ENCODE results near the gene LRRC4C. TPM values are rescaled to one million over a fixed set of nuclear protein-coding genes. Genes with fewer than 3 reads are reported as not detected.

The LRRC4C gene
- total and polyA plus RNA-seq, 2 experiments from 2014 or later, result not detected

DNA sequence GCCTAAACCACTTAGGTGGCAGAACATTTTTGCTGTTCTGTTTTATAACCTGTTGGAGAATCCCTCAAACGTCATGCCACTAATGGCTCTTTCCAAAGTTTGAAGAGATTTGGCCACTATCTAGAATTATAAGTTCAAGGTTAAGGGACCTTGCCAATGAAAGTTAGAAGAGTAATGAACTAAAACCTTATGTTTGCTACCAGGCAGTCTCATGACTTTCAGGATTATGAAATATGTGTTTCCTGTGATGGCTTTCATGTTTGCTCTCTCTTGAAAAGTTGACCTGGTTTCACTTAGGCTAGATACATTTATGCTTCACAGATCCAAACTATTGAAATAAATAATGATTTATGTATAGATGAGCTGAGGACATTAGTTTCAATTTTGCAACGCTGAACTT, 340.0 kb downstream of the LRRC4C start:
- H3K4me1 ChIP-seq (ENCODE audit: insufficient read depth), result no peaks in the 10 kb centered on the region
- H3K9ac ChIP-seq, result no peak overlapping the region
- no peak for TF ChIP-seq EZH2phosphoT487 (IDR thresholded peaks at IDR 0.05; ENCODE audit: insufficient read depth, low read depth)
- TF ChIP-seq EZH2 (IDR thresholded peaks at IDR 0.05; ENCODE audit: insufficient read depth, poor library complexity, severe bottlenecking), result no peak
- no peaks in the 10 kb centered on the region for H4K20me1 ChIP-seq (ENCODE audit: insufficient read depth)
- H3K4me3 ChIP-seq, result no peak overlapping the region
- no peak overlapping the region for H2AFZ ChIP-seq
- no peak overlapping the region for H3K27ac ChIP-seq
- in situ Hi-C loops (cut with MboI), result no loop called here
- WGBS, 2 experiments (ENCODE audit: low coverage in 1 of 2, low lambda C conversion rate in 2 of 2, missing lambda C conversion rate in 2 of 2), result 1 to 6% methylated on average over 2 of the region's 2 CpGs
- no peaks in the 10 kb centered on the region for H3K36me3 ChIP-seq (ENCODE audit: low read depth)
- no peaks in the 10 kb centered on the region for H3K79me2 ChIP-seq (ENCODE audit: insufficient read depth)
- no peaks in the 10 kb centered on the region for H3K9me2 ChIP-seq (ENCODE audit: insufficient read depth)
- H3K4me2 ChIP-seq (ENCODE audit: unreplicated experiment), result no peak overlapping the region
- no peak for DNase-seq
- H3K27me3 ChIP-seq (replicated peaks; ENCODE audit: insufficient read depth), result no peaks in the 10 kb centered on the region
- peaks cover 4% of the 10 kb centered on the region for H3K9me3 ChIP-seq (ENCODE audit: low read depth)
- H3F3A ChIP-seq (ENCODE audit: insufficient read depth), result no peaks in the 10 kb centered on the region

DNA sequence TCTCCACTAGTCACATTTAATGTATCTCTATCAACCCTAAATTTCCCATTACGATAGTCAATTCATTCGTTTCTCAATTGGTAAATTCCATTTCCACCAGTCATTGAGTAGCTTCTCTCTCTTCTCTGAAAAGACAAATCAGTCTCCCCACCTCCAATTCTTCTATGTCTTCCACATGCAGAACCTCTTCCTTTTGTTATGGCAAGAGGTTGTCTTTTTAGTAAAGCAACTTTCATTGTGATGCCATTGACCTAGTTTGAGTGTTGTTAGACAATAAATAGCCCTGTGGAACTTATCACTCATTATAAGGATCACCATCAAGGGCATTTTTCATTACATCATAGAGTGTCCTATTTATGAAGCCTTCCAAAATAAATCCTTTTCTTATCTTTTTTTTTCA, 340.9 kb downstream of the LRRC4C start:
- Histone ChIP-seq H3K27ac (no peak overlapping the region), H3K4me3 (no peak overlapping the region), H2AFZ (no peak overlapping the region), H3K27me3 (replicated peaks; ENCODE audit: insufficient read depth) (no peaks in the 10 kb centered on the region), H3F3A (ENCODE audit: insufficient read depth) (no peaks in the 10 kb centered on the region), H3K9ac (no peak overlapping the region), H3K9me2 (ENCODE audit: insufficient read depth) (no peaks in the 10 kb centered on the region), H3K9me3 (ENCODE audit: low read depth) (peaks cover 4% of the 10 kb centered on the region), H4K20me1 (ENCODE audit: insufficient read depth) (no peaks in the 10 kb centered on the region), H3K4me2 (ENCODE audit: unreplicated experiment) (no peak overlapping the region), H3K4me1 (ENCODE audit: insufficient read depth) (no peaks in the 10 kb centered on the region), H3K79me2 (ENCODE audit: insufficient read depth) (no peaks in the 10 kb centered on the region), H3K36me3 (ENCODE audit: low read depth) (no peaks in the 10 kb centered on the region)
- TF ChIP-seq EZH2 (IDR thresholded peaks at IDR 0.05; ENCODE audit: insufficient read depth, poor library complexity, severe bottlenecking) (no peak), EZH2phosphoT487 (IDR thresholded peaks at IDR 0.05; ENCODE audit: insufficient read depth, low read depth) (no peak)
- DNase-seq, result no peak
- in situ Hi-C loops (cut with MboI), result no loop called here
- 26 to 28% methylated on average over 2 of the region's 2 CpGs for WGBS, 2 experiments (ENCODE audit: low coverage in 1 of 2, low lambda C conversion rate in 2 of 2, missing lambda C conversion rate in 2 of 2)

DNA sequence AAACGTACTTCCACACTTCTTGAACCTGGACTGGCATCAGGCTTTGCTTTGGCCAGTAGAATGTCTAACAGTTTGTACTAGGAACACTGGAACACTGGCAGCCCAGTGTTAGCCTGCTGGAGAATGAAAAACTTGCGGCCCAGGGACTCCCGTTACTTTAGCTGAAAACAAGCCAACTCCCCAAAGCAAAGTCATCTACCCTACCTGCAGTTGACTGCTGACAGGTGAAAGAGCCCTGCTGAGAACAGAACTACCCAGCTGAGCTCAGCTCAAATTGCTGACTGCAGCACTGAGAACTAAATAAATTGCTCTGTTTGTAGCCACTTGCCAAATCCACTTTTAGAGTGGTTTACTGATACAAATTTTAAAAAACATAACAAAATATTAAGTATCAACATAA, 342.5 kb downstream of the LRRC4C start:
- no peak overlapping the region for H3K4me3 ChIP-seq
- no peaks in the 10 kb centered on the region for H4K20me1 ChIP-seq (ENCODE audit: insufficient read depth)
- H3K9me3 ChIP-seq (ENCODE audit: low read depth), result peaks cover 4% of the 10 kb centered on the region
- DNase-seq, result no peak
- H3K9ac ChIP-seq, result no peak overlapping the region
- in situ Hi-C loops (cut with MboI), result no loop called here
- H2AFZ ChIP-seq, result no peak overlapping the region
- no peaks in the 10 kb centered on the region for H3K4me1 ChIP-seq (ENCODE audit: insufficient read depth)
- H3K36me3 ChIP-seq (ENCODE audit: low read depth), result no peaks in the 10 kb centered on the region
- 26 to 34% methylated on average over 3 of the region's 3 CpGs for WGBS, 2 experiments (ENCODE audit: low coverage in 1 of 2, low lambda C conversion rate in 2 of 2, missing lambda C conversion rate in 2 of 2)
- no peak overlapping the region for H3K27ac ChIP-seq
- H3F3A ChIP-seq (ENCODE audit: insufficient read depth), result no peaks in the 10 kb centered on the region
- no peaks in the 10 kb centered on the region for H3K79me2 ChIP-seq (ENCODE audit: insufficient read depth)
- no peaks in the 10 kb centered on the region for H3K27me3 ChIP-seq (replicated peaks; ENCODE audit: insufficient read depth)
- no peak overlapping the region for H3K4me2 ChIP-seq (ENCODE audit: unreplicated experiment)
- no peak for TF ChIP-seq EZH2phosphoT487 (IDR thresholded peaks at IDR 0.05; ENCODE audit: insufficient read depth, low read depth)
- TF ChIP-seq EZH2 (IDR thresholded peaks at IDR 0.05; ENCODE audit: insufficient read depth, poor library complexity, severe bottlenecking), result no peak
- no peaks in the 10 kb centered on the region for H3K9me2 ChIP-seq (ENCODE audit: insufficient read depth)

DNA sequence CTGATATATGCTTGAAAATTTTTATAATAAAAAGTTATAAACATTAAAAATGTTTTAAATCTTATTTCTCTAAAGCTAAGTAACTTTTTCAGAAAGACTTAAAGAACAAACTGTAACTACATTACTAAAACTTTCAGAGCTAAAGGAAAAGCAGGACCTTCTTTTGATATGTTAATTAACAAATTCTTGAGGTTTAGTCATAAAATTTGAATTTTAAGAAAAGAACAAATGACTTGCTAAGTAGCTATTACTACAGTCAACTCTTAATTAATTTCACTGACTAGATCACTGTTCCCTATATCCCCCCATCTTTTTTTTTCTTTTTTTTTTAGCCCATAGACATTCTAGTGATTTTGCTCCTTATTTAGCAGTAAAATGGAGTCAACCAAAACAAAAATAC, 344.4 kb downstream of the LRRC4C start:
- Histone ChIP-seq H3K27ac (no peak overlapping the region), H3K27me3 (replicated peaks; ENCODE audit: insufficient read depth) (no peaks in the 10 kb centered on the region), H3K9me2 (ENCODE audit: insufficient read depth) (no peaks in the 10 kb centered on the region), H3K79me2 (ENCODE audit: insufficient read depth) (no peaks in the 10 kb centered on the region), H3F3A (ENCODE audit: insufficient read depth) (no peaks in the 10 kb centered on the region), H3K4me1 (ENCODE audit: insufficient read depth) (no peaks in the 10 kb centered on the region), H2AFZ (no peak overlapping the region), H4K20me1 (ENCODE audit: insufficient read depth) (no peaks in the 10 kb centered on the region), H3K9me3 (ENCODE audit: low read depth) (peaks cover 4% of the 10 kb centered on the region), H3K4me3 (no peak overlapping the region), H3K4me2 (ENCODE audit: unreplicated experiment) (no peak overlapping the region), H3K36me3 (ENCODE audit: low read depth) (no peaks in the 10 kb centered on the region), H3K9ac (no peak overlapping the region)
- in situ Hi-C loops (cut with MboI), result no loop called here
- TF ChIP-seq EZH2 (IDR thresholded peaks at IDR 0.05; ENCODE audit: insufficient read depth, poor library complexity, severe bottlenecking) (no peak), EZH2phosphoT487 (IDR thresholded peaks at IDR 0.05; ENCODE audit: insufficient read depth, low read depth) (no peak)
- DNase-seq, result no peak

DNA sequence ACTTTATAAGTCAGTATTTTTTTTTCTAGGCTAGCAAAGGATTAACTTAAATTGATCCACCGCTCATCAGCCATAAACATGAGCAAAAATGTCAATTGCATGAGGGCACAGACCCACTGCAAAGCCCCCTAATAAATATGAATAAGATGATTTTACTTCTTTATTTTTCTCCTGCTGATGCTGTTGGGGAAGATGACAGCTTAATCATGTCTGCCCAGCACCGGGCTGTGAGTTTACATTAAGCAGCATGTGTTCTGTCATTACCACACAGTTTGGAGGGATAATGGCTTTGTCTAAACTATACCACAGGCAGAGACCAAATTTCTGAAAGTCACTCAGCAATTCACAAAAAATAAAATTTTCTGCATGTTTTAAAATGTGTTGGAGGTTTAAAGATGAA, 346.3 kb downstream of the LRRC4C start:
- TF ChIP-seq EZH2phosphoT487 (IDR thresholded peaks at IDR 0.05; ENCODE audit: insufficient read depth, low read depth), result no peak
- TF ChIP-seq EZH2 (IDR thresholded peaks at IDR 0.05; ENCODE audit: insufficient read depth, poor library complexity, severe bottlenecking), result no peak
- no peaks in the 10 kb centered on the region for H3K27me3 ChIP-seq (replicated peaks; ENCODE audit: insufficient read depth)
- H3K4me1 ChIP-seq (ENCODE audit: insufficient read depth), result no peaks in the 10 kb centered on the region
- no peak overlapping the region for H3K9ac ChIP-seq
- H2AFZ ChIP-seq, result no peak overlapping the region
- no peaks in the 10 kb centered on the region for H4K20me1 ChIP-seq (ENCODE audit: insufficient read depth)
- H3K4me3 ChIP-seq, result no peak overlapping the region
- no peaks in the 10 kb centered on the region for H3F3A ChIP-seq (ENCODE audit: insufficient read depth)
- no peak overlapping the region for H3K4me2 ChIP-seq (ENCODE audit: unreplicated experiment)
- H3K9me3 ChIP-seq (ENCODE audit: low read depth), result peaks cover 4% of the 10 kb centered on the region
- no peaks in the 10 kb centered on the region for H3K36me3 ChIP-seq (ENCODE audit: low read depth)
- no peak for DNase-seq
- no peaks in the 10 kb centered on the region for H3K79me2 ChIP-seq (ENCODE audit: insufficient read depth)
- H3K9me2 ChIP-seq (ENCODE audit: insufficient read depth), result no peaks in the 10 kb centered on the region
- in situ Hi-C loops (cut with MboI), result no loop called here
- H3K27ac ChIP-seq, result no peak overlapping the region
- WGBS, 2 experiments (ENCODE audit: low coverage in 1 of 2, low lambda C conversion rate in 2 of 2, missing lambda C conversion rate in 2 of 2), result 9 to 13% methylated on average over 2 of the region's 2 CpGs
